ENCODE data around the gene DSP.

The DSP gene

DNA sequence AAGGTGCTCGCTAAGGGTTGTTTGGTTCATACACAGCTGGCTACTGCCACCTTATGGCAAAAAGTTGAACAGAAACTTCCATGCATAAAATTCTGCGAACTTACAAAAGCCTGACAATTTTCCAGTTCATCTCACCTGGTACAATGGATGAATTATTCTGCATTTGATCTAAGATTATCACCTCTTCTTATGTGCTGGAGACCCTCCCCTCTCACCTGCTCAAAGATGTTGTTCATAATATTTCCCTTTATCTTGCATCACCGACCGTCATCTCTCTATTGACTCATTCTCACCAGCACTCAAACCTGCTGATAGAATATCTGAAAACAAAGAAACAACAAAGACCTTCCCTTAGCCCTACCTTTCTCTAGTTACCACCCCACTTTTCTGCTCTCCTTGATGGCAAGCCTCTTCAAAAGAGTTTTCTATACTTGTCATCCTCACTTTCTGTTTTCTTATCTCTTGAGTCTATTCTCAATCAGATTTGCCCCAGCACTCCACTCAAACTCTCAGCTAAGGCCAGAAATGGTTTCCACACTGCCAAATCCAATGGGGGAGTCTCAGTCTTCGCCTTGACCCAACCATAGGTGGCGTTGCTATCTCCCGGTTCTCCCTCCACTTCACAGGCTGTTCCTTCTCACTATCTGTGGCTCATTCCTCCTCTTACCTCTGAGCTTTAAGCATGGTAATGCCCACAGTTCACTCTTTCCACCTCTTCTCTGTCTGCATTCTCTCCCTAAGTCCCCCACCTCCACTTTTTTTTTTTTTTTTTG lies 74.3 kb downstream of the DSP start:
- DNase-seq = peak; percentile 11

DNA sequence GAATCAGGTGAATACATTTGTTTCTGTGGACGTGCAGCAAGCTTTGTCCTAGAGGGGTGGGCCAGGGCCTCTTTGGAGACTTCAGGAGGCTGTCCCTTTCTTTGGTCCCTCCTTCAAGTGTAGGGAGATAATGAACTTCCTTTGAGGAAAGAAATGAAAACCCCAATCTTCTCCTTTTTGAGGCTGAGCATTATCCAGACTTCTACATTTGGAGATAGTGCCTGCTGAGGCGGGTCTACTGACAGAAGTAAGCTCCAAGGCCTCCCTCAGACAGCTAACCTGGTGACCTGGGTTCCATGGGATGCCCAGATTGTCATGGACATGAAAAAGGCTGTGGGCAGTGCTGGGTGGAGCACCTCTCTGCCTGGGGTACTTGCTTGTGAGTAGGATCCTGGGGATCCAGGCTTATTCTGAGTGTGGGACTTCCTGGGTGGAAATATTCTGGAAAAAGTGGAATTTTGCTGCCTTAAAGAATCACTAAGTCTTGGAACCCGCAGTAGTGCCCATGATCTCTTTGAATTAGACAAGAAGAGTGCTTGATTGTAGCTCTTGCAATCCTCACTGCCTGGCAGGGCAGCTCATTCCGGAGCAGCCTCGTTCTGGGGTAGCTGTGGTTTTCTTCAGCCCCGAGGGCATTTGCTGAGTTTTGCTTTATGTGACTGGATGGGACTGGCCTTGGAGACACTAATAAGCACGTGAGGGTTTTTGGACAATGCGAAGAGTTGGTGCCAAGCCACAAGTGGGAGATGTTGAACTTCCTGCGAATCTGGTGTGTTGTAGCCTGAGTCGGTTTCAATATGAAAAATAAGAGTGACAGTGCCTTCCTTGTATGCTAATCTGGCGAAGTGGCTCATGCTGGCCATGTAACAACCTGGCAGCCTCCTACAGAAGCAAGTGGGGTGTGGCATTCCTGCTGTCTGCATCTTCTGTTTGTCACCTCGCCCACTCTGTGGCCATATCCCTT lies 76.6 kb downstream of the DSP start:
- no peak for DNase-seq

DNA sequence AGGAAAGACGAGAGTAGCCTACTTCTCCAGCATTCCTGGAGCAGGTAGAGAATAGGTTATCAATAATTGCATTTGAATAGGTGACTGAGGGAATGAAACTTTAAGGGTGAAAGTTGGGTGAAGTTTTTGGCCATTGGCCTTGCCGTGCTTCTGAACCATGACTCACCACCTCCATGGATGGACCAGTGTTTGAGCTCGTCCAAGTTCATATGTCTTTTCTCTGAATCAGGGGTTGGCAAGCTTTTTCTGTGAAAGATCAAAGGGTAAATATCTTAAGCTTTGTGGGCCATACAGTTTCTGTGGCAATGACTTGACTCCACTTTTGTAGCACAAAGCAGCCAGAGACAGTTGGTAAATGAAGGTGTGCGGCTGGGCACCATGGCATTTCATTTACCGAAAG lies 80.3 kb downstream of the DSP start:
- DNase-seq = no peak

- no peak for DNase-seq
Measured at GRCh38 chr6:7624796-7625710, 83.6 kb downstream of the DSP start.

DNA sequence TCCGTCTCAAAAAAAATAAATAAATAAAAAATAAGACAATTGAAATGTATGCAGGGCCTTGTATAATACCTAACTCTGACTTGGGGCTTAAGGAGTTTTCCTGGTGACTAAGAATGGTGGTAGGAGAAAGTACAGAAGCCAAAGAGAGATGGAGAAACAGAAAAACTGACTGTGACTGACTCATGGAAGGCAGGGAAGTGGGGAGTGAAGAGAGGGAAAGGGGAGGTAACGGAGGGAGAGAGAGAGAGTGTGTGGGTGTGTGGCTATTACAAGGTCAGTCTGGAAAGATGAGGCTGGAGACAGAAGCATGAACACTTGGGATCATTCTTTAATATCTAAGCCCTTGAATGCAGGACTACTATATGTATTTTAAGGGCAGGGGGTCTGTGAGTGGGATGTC lies 87.0 kb downstream of the DSP start:
- DNase-seq = no peak

DNA sequence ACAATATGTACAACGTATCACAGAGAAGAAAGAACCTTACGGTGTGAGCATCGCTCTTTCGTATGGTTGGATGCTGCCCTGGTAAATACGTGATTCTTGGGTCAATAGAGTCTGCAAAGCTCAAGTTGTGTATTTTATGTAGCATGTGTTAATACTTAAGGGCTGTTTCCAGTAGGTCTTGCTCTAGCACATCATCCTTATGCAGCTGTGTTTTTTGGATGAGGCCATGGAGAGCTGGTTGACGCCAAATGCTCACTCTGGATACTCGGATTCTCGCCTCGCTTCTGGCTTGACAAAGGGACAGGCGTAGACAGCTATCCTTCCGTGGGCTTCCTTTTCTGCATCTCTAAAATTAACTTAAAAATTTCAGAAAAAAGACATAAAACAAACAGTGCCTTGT lies 87.4 kb downstream of the DSP start:
- DNase-seq = no peak

GRCh38 chr6:7629321-7629720 lies 87.8 kb downstream of the DSP start:
- DNase-seq = no peak

- DNase-seq = no peak
Measured at GRCh38 chr6:7630792-7631191, 89.3 kb downstream of the DSP start.

DNA sequence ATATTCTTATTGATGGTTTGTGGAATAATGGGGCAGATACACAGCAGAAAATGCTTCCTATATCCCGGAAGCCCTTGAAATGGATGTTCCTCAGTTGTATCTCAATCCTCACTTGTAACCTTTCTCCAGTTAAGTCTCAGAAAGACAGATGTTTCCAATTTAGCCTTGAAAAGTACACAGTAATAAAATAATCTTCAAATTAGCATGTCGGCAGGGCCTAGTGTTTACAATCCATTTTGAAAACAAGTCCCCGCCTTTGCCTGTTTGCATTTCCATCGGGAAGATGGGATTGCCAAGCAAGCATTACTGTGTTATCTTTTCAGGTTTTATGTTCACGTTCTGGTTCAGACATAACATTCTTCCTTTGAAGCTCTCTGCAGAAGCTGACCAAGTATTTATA lies 90.0 kb downstream of the DSP start:
- no peak for DNase-seq

DNA sequence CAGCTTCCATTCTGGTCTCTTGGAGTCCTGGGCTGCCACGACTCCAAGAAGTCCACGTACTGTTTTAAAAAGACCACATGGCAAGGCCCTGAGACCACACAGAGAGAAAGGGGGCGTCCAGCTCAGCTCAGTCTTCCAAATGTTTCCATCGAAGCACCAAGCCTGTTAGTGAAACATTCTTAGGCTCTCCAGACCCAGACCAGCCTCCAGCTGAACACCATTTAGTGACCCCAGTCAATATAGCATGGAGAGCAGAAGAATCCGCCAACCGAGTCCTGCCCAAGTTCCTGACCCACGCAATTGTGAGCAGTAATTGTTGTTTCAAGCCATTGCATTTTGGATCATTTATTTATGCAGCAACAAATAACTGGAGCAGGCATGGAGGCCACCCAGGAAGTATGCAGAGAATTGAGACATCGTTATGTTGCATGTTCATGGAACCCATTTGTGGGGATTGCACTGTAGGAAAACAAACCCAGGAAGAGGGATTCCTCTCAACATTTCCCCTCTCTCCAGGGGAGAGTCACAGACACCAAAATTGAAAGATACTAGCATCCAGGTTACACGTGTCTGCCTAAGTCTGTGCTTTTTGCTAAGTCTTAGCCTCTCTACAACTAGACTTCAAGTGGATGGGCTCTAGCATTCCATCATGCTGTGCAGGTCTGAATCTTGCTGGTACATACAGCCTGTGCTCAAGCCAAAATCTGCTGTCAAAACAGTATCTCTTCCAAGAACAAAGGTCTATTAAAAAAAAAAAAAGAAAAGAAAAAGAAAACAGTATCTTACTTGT lies 91.2 kb downstream of the DSP start:
- DNase-seq = no peak

GRCh38 chr6:7633361-7633760 lies 91.9 kb downstream of the DSP start:
- DNase-seq = no peak

DNA sequence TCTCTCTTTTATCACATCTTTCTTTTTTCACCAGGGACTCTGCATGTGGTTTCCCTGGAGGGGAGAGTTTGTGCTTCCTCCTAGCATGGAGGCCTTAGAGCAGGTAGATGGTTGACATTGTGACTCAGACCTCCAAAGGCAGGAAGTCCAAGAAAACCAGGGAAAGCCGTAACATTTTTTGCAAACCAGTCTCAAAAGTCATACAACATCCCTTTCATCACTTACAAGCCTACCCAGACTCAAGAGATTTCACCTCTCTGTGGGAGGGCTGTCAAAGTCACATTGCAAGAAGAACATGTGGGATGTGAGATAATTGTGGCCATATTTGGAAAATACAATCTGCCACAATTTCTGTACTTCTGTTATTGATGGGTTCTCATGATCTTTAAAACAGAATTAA lies 94.7 kb downstream of the DSP start:
- no peak for DNase-seq

Measured in DMS153 (cell line).